Breast epithelium (tissue), 4 donors: ENCODE measurements around the gene SLC16A13. TPM values are rescaled to one million over a fixed set of nuclear protein-coding genes. Genes with fewer than 3 reads are reported as not detected.
"Not testable (repeated sequence)": the region's sequence is repeated elsewhere in the genome, so short reads cannot be mapped to it uniquely, and the experiment has no call there.

Source experiments
- DNase-seq, 2 donors: peaks; one replicate each; pipeline ENCODE4 v3.0.0-alpha.2; 2019; ENCODE audit warnings: low spot score in 2 of 2
- H3K27ac ChIP-seq, 2 donors: fragments of 200-600 bp; sonication (generic) in 1 of 2; one replicate each; pipeline ENCODE4 v1.5.1; 2016 to 2019; ENCODE audit warnings: mild to moderate bottlenecking in 1 of 2
- H3K27me3 ChIP-seq, 2 donors: fragments of 200-600 bp; sonication (generic) in 1 of 2; one replicate each; pipeline versions ENCODE4 v1.5.1 to v1.6.0; 2017 to 2019; ENCODE audit warnings: control low read depth in 1 of 2, mild to moderate bottlenecking in 1 of 2
- H3K36me3 ChIP-seq: fragments of 200-600 bp; one replicate; pipeline ENCODE4 v1.5.1; 2019
- H3K4me1 ChIP-seq, 2 donors: fragments of 200-600 bp; sonication (generic); one replicate each; pipeline ENCODE4 v1.5.1; 2016 to 2019; ENCODE audit warnings: control low read depth in 1 of 2
- H3K4me3 ChIP-seq, 3 donors: fragments of 200-600 bp; sonication (generic); 1 replicate in 2 of 3; 2 replicates in 1 of 3; pipeline ENCODE4 v1.5.1; 2016 to 2019; ENCODE audit warnings: mild to moderate bottlenecking in 3 of 3, moderate library complexity in 2 of 3
- H3K9me3 ChIP-seq, 2 donors: fragments of 200-600 bp; sonication (generic) in 1 of 2; one replicate each; pipeline ENCODE4 v1.5.1; 2016 to 2019; ENCODE audit warnings: control low read depth in 1 of 2
- CTCF ChIP-seq, 3 donors: fragments of 450-650 bp; IDR thresholded peaks; one replicate each; pipeline ENCODE4 v1.5.1; 2016 to 2017; ENCODE audit warnings: antibody characterized with exemption in 3 of 3, mild to moderate bottlenecking in 3 of 3, moderate library complexity in 3 of 3
- POLR2A ChIP-seq: fragments of 450-650 bp; IDR thresholded peaks from one replicate; pipeline ENCODE4 v1.6.1; 2016; ENCODE audit warnings: antibody characterized with exemption, mild to moderate bottlenecking, moderate library complexity
- POLR2AphosphoS5 ChIP-seq, 3 donors: sonication (generic); formaldehyde crosslinking; IDR thresholded peaks; one replicate each; pipeline ENCODE4 v1.6.1; 2017; ENCODE audit warnings: antibody characterized with exemption in 3 of 3
- intact Hi-C: fragments of 100-400 bp; cut with DNase I; formaldehyde crosslinking; loops from one replicate; pipeline ENCODE4 v1.15.1; 2023; ENCODE audit warnings: low total_unique reads
- total RNA-seq, 3 donors: library from RNA; depleted of rRNA; stranded (reverse); fragments of >200 nt; gene quantifications; one replicate each; pipeline ENCODE4 v1.1.0, GENCODE V29; 2016

SLC16A13 gene
- total RNA-seq, 3 donors from 2014 or later: 0.32 to 3.5 (median 2.6) TPM

DNA sequence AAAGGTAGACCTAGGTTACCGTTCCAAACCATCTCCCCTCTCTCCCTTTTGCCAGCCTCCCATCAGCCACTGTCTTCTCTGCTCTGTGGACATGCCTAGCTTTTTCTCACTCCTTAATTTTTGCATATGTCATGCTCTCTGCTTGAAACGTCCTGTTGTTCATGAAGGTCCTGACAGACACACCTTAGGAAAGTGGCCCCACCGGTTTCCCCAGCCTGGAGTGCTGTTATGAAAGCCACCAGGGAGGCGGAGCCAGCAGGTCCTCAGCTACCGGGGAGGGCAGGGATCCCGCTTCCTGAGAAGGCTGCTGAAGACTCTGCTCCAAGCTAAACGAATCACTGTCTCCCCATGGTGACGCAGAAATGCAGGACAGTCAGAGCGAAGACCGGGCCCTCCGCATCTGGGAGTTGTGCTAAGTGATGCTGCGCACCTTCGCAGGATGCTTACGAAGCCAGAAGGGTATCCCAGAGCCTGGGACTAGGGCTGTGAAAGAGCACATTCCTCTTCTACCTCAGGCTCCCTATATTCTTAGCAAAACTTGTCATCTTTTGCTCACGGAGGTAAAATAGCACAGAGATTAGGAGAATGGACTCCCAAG is 10.4 kb downstream of the SLC16A13 start:
- H3K9me3 ChIP-seq: no peaks in the 10 kb centered on the region
- H3K4me1 ChIP-seq: peaks cover 5 to 12% of the 10 kb centered on the region in 2 donors
- TF ChIP-seq POLR2AphosphoS5 (IDR thresholded peaks at IDR 0.05): peak in 1 of 3 donors; percentile 64
- no peak for TF ChIP-seq CTCF (IDR thresholded peaks at IDR 0.05)
- no peak for TF ChIP-seq POLR2A
- no peaks in the 10 kb centered on the region for H3K36me3 ChIP-seq
- intact Hi-C loops: no loop called here
- H3K27me3 ChIP-seq: no peaks in the 10 kb centered on the region
- peak; percentile 92 for DNase-seq
- H3K4me3 ChIP-seq: peak overlapping the region in 2 of 3 donors; percentile 24 to 50
- peak overlapping the region; percentile 85 to 89 for H3K27ac ChIP-seq

- H3K27me3 ChIP-seq, H3K36me3 ChIP-seq, intact Hi-C loops, H3K9me3 ChIP-seq: not testable (repeated sequence)
- Histone ChIP-seq H3K27ac (peak overlapping the region; percentile 85 to 89), H3K4me3 (peak overlapping the region; percentile 19 to 50 (median 24)), H3K4me1 (peaks cover 5 to 12% of the 10 kb centered on the region in 2 donors)
- DNase-seq: peak in 1 of 2 donors; percentile 41
Measured at GRCh38 chr17:7046725-7047397, 11.0 kb downstream of the SLC16A13 start.

DNA sequence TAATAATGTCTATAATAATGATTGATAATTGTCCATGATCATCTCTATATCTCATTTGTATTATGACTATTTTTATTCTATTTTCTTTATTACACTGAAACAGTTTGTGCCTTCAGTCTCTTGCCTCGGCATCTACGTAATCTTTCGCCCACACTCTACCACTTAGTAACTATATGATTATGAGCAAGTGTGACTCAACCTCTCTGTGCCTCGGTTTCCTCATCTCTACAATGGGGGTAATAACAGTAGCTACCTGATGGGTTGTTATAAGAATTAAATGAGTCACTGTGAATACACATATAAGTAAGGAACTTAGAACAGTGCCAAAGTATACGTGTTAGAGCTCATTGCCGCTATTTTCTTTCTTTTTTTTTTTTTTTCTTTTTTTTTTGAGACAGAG is 11.8 kb downstream of the SLC16A13 start:
- Histone ChIP-seq H3K27ac (no peak overlapping the region), H3K27me3 (no peaks in the 10 kb centered on the region), H3K4me1 (peaks cover 3 to 6% of the 10 kb centered on the region in 2 donors), H3K36me3 (no peaks in the 10 kb centered on the region), H3K9me3 (no peaks in the 10 kb centered on the region), H3K4me3 (no peak overlapping the region)
- TF ChIP-seq CTCF (IDR thresholded peaks at IDR 0.05): no peak
- TF ChIP-seq POLR2A: no peak
- TF ChIP-seq POLR2AphosphoS5 (IDR thresholded peaks at IDR 0.05): no peak
- no peak for DNase-seq
- intact Hi-C loops: no loop called here

- no peaks in the 10 kb centered on the region for H3K4me1 ChIP-seq
- no peak for DNase-seq
- no peak overlapping the region for H3K4me3 ChIP-seq
- no peaks in the 10 kb centered on the region for H3K36me3 ChIP-seq
- no peaks in the 10 kb centered on the region for H3K27me3 ChIP-seq
- intact Hi-C loops: no loop called here
- H3K27ac ChIP-seq: no peak overlapping the region
- TF ChIP-seq CTCF (IDR thresholded peaks at IDR 0.05): no peak
- no peaks in the 10 kb centered on the region for H3K9me3 ChIP-seq
Measured at GRCh38 chr17:7048968-7049367, 13.2 kb downstream of the SLC16A13 start.

- intact Hi-C loops, DNase-seq, H3K27me3 ChIP-seq, H3K9me3 ChIP-seq, H3K36me3 ChIP-seq, H3K4me1 ChIP-seq, H3K4me3 ChIP-seq, H3K27ac ChIP-seq: not testable (repeated sequence)
Measured at GRCh38 chr17:7050583-7050982, 14.8 kb downstream of the SLC16A13 start.

DNA sequence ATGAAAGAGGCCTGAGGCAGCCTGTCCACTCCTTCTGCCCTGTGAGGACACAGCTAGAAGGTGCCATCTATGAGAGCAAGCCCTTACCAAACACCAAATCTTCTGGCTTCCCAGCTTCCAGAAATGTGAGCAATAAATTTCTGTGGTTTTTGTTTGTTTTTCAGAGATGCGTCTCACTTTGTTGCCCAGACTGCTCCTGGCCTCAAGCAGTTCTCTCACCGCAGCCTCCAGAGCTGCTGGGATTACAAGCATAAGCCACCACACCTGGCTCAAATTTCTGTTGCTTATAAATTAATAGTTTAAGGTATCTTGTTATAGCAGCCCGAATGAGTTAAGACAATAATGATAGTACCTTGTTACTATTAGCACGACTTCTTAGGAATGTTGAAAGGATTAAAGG is 20.6 kb downstream of the SLC16A13 start:
- Histone ChIP-seq H3K9me3 (no peaks in the 10 kb centered on the region), H3K4me3 (no peak overlapping the region), H3K27me3 (no peaks in the 10 kb centered on the region), H3K36me3 (no peaks in the 10 kb centered on the region), H3K27ac (no peak overlapping the region), H3K4me1 (no peaks in the 10 kb centered on the region)
- TF ChIP-seq POLR2AphosphoS5 (IDR thresholded peaks at IDR 0.05): no peak
- no peak for TF ChIP-seq CTCF (IDR thresholded peaks at IDR 0.05)
- TF ChIP-seq POLR2A: no peak
- DNase-seq: no peak
- intact Hi-C loops: no loop called here
